ENCODE data around the gene PPP1R37.
"Not testable (repeated sequence)": the region's sequence is repeated elsewhere in the genome, so short reads cannot be mapped to it uniquely, and the experiment has no call there.

Gene PPP1R37

GRCh38 chr19:45104658-45105349, 11.8 kb downstream of the PPP1R37 start:
- DNase-seq (ENCODE audit: low read depth), result peak; percentile 41
- no peak overlapping the region for H3K4me3 ChIP-seq (ENCODE audit: low read depth, low read length)
- TF ChIP-seq CTCF (IDR thresholded peaks at IDR 0.05; ENCODE audit: insufficient read depth, low read depth, low read length, missing control alignments), result no peak

DNA sequence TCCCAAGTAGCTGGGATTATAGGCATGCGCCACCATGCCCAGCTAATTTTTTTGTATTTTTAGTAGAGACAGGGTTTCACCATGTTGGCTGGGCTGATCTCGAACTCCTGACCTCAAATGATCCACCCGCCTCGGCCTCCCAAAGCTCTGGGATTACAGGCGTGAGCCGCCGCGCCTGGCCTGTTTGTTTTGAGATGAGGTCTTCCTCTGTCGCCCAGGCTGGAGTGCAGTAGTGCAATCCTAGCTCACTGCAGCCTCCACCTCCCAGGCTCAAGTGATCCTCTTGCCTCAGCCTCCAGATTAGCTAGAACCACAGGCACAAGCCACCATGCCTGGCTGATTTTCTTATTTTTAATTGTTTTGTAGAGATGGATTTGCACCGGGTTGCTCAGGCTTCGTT, 13.4 kb downstream of the PPP1R37 start:
- not testable (repeated sequence) for H3K4me3 ChIP-seq (ENCODE audit: low read depth, low read length); DNase-seq (ENCODE audit: low read depth)

DNA sequence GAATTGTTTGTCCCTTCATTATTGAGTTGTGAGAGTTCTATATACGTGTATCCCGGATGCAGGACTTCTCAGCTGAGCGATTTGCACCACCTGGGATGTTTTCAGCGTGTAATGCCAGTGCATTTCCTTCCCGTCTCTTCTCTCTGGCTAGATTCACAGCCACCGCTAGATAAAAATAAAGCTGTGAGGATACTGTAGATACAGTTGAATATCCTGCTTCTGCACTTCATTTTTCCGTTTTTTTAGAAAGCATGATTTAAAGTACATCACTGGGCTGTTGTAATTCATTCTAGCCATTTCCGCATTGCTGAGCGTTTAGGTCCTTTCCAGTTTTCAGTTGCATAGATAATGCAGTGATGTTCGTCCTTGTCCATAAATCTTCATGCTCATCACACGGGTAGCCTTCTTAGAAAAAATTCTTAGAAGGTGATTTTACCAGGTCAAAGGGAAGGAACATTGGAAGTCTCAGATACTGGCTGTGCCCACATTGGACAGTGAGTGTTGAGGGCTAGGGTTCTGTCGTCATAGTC, 14.7 kb downstream of the PPP1R37 start:
- no peak overlapping the region for H3K4me3 ChIP-seq (ENCODE audit: low read depth, low read length)
- no peak for DNase-seq (ENCODE audit: low read depth)
- TF ChIP-seq CTCF (IDR thresholded peaks at IDR 0.05; ENCODE audit: insufficient read depth, low read depth, low read length, missing control alignments), result no peak

DNA sequence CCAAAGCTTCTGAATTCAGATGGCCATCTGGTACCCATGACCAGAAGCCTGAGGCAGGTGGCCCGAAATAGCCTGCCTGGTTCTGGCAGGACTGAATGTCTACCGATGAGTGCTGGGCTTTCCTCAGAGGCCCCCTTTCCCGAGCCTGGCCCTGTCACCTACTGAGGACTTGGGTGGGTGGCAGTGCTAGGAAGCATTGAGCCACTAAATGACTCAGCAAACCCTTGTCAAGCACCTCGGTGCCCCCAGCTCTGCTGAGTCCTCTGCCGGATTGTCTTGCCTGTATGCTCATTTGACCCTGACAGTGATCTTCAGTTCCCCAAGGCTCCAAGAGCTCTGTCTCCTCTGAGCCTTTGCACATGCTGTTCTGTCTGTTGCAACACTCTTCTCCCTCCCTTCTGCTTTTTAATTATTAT, 17.9 kb downstream of the PPP1R37 start:
- no peak overlapping the region for H3K4me3 ChIP-seq (ENCODE audit: low read depth, low read length)
- TF ChIP-seq CTCF (IDR thresholded peaks at IDR 0.05; ENCODE audit: insufficient read depth, low read depth, low read length, missing control alignments), result no peak
- DNase-seq (ENCODE audit: low read depth), result peak; percentile 48

GRCh38 chr19:45112111-45112827, 19.3 kb downstream of the PPP1R37 start:
- no peak for DNase-seq (ENCODE audit: low read depth)
- no peak for TF ChIP-seq CTCF (IDR thresholded peaks at IDR 0.05; ENCODE audit: insufficient read depth, low read depth, low read length, missing control alignments)
- no peak overlapping the region for H3K4me3 ChIP-seq (ENCODE audit: low read depth, low read length)

GRCh38 chr19:45113628-45114027, 20.6 kb downstream of the PPP1R37 start:
- no peak overlapping the region for H3K4me3 ChIP-seq (ENCODE audit: low read depth, low read length)
- no peak for TF ChIP-seq CTCF (IDR thresholded peaks at IDR 0.05; ENCODE audit: insufficient read depth, low read depth, low read length, missing control alignments)
- DNase-seq (ENCODE audit: low read depth), result no peak

DNA sequence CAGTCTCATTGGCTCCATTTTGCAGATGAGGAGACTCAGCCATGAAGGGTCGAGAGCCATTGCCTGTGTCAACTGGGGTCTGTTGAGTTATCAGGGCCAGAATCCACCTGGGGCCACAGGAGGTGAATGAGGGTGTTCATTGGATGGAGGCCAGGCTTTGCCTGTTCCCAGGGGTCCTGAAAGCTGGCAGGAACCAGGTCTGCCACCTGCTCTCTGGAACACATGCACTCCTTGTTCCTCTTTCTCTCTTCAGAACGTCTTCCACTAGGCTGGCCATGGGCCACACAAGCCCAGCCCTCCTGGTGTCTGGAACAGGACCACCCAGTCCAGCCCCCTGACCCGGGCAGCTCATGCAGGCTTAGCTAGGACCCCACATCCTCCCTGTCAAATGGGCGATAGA, 21.1 kb downstream of the PPP1R37 start:
- DNase-seq (ENCODE audit: low read depth), result no peak
- TF ChIP-seq CTCF (IDR thresholded peaks at IDR 0.05; ENCODE audit: insufficient read depth, low read depth, low read length, missing control alignments), result no peak
- no peak overlapping the region for H3K4me3 ChIP-seq (ENCODE audit: low read depth, low read length)

Data from GM12865 (cell line).